Activated CD4-positive, alpha-beta T cell treated with anti-CD3 and anti-CD28 coated beads for 24 hours (primary cell): ENCODE measurements around the gene KRT23.

Source experiments
- DNase-seq, 2 donors: peaks; one replicate each; pipeline ENCODE4 v3.0.0-alpha.2; 2020; ENCODE audit warnings: low read depth in 2 of 2

Gene KRT23

GRCh38 chr17:40937384-40937819 is at the start of gene KRT23:
Gene KRT23 (minus strand): TSS chr17:40937646. CDS start chr17:40936603, 1,043 bp downstream.
- no peak for DNase-seq

GRCh38 chr17:40986920-40987319 is 49.5 kb upstream of the KRT23 start:
- DNase-seq: no peak

GRCh38 chr17:40984226-40984625 is 46.8 kb upstream of the KRT23 start, which contains the start of gene KRT40:
Gene KRT40 (minus strand): TSS chr17:40984326. CDS start chr17:40984273, 53 bp downstream.
- DNase-seq: no peak

- DNase-seq: no peak
These were observed 43.7 kb upstream of the KRT23 start for GRCh38 chr17:40981115-40981514.

GRCh38 chr17:40980596-40980995 is 43.1 kb upstream of the KRT23 start:
- DNase-seq: no peak

GRCh38 chr17:40980117-40980516 is 42.7 kb upstream of the KRT23 start:
- no peak for DNase-seq

- no peak for DNase-seq
These were observed 41.2 kb upstream of the KRT23 start for GRCh38 chr17:40978575-40979151.

GRCh38 chr17:40975516-40975915 is 38.1 kb upstream of the KRT23 start:
- no peak for DNase-seq

GRCh38 chr17:40974366-40974765 is 36.9 kb upstream of the KRT23 start:
- DNase-seq: no peak

- no peak for DNase-seq
These were observed 30.1 kb upstream of the KRT23 start for GRCh38 chr17:40967582-40967981.

- no peak for DNase-seq
These were observed 29.4 kb upstream of the KRT23 start, which contains the start of gene KRT39 for GRCh38 chr17:40966848-40967247. Gene KRT39 (minus strand): TSS chr17:40966948. CDS start chr17:40966856, 92 bp downstream.

- no peak for DNase-seq
These were observed 26.4 kb upstream of the KRT23 start for GRCh38 chr17:40963838-40964237.

- no peak for DNase-seq
These were observed 24.7 kb upstream of the KRT23 start for GRCh38 chr17:40962059-40962561.

- DNase-seq: no peak
These were observed 24.1 kb upstream of the KRT23 start for GRCh38 chr17:40961591-40961990.

- no peak for DNase-seq
These were observed 22.7 kb upstream of the KRT23 start for GRCh38 chr17:40960144-40960543.

GRCh38 chr17:40958086-40958953 is 20.9 kb upstream of the KRT23 start:
- no peak for DNase-seq

GRCh38 chr17:40956401-40957254 is 19.2 kb upstream of the KRT23 start:
- no peak for DNase-seq

GRCh38 chr17:40953881-40954280 is 16.4 kb upstream of the KRT23 start:
- no peak for DNase-seq

- DNase-seq: no peak
These were observed 15.2 kb upstream of the KRT23 start for GRCh38 chr17:40952661-40953060.

- no peak for DNase-seq
These were observed 14.7 kb upstream of the KRT23 start for GRCh38 chr17:40952154-40952553.

GRCh38 chr17:40951011-40951622 is 13.7 kb upstream of the KRT23 start:
- DNase-seq: no peak
